Large intestine (tissue), 3 donors: ENCODE measurements around the gene TOR1AIP2. TPM values are rescaled to one million over a fixed set of nuclear protein-coding genes. Genes with fewer than 3 reads are reported as not detected.
"Not testable (repeated sequence)": the region's sequence is repeated elsewhere in the genome, so short reads cannot be mapped to it uniquely, and the experiment has no call there.

Source experiments
- DNase-seq, 2 donors: peaks; one replicate each; pipeline versions ENCODE4 v3.0.0 to v3.0.0-alpha.2; 2013
- H3K27ac ChIP-seq: one replicate; pipeline ENCODE4 v1.5.1; 2013; ENCODE audit warnings: low read length
- H3K27me3 ChIP-seq: 2 replicates; pipeline ENCODE4 v1.6.1; 2013; ENCODE audit warnings: low read length; ENCODE audit not compliant: control insufficient read depth, insufficient read depth
- H3K36me3 ChIP-seq: 2 replicates; pipeline ENCODE4 v1.6.1; 2013; ENCODE audit warnings: low read length; ENCODE audit not compliant: control insufficient read depth, insufficient read depth
- H3K4me1 ChIP-seq: one replicate; pipeline ENCODE4 v1.6.1; 2013; ENCODE audit warnings: low read length; ENCODE audit not compliant: control insufficient read depth, insufficient read depth
- H3K4me3 ChIP-seq: one replicate; pipeline ENCODE4 v1.5.1; 2013; ENCODE audit warnings: low read length
- H3K9me3 ChIP-seq: one replicate; pipeline ENCODE4 v1.6.1; 2013; ENCODE audit warnings: mild to moderate bottlenecking, low read depth, low read length, moderate library complexity; ENCODE audit not compliant: control insufficient read depth
- WGBS: methylation state at CpG from one replicate; pipeline ENCODE4 v1.1.5; 2013; ENCODE audit warnings: low lambda C conversion rate; ENCODE audit not compliant: insufficient coverage; 5-methylcytosine and 5-hydroxymethylcytosine counted together
- polyA plus RNA-seq: library from polyadenylated mRNA; unstranded; fragments of 120-200 nt; gene quantifications from one replicate; pipeline ENCODE4 v1.2.1, GENCODE V29; 2013

TOR1AIP2 gene
- polyA plus RNA-seq, 1 donor, result 54.0 TPM

DNA sequence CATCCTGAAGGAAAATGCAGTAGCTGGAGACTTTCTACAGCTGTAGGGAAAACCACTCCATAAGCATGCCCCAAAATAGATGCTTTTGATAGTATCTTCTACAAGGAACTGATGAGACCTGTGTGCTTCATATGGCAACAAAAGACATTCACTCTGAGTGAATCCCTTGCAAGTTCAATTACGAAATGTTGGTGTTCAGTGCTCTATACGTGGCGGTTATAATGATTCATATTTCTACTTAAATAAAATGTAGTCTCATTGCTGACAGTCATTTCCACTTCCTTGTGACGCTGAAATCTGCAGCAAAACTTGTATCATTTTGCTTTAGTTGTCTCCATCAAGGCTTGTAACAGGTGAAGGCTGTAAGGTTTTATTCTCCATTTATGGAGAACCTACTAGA lies 20.6 kb downstream of the TOR1AIP2 start:
- WGBS, result 100% methylated on average over 1 of the region's 4 CpGs
- H3K36me3 ChIP-seq, result peaks cover 35% of the 10 kb centered on the region
- H3K4me1 ChIP-seq, result no peaks in the 10 kb centered on the region
- no peak overlapping the region for H3K4me3 ChIP-seq
- no peak for DNase-seq
- no peak overlapping the region for H3K27ac ChIP-seq
- H3K27me3 ChIP-seq, result no peaks in the 10 kb centered on the region
- H3K9me3 ChIP-seq, result no peaks in the 10 kb centered on the region

DNA sequence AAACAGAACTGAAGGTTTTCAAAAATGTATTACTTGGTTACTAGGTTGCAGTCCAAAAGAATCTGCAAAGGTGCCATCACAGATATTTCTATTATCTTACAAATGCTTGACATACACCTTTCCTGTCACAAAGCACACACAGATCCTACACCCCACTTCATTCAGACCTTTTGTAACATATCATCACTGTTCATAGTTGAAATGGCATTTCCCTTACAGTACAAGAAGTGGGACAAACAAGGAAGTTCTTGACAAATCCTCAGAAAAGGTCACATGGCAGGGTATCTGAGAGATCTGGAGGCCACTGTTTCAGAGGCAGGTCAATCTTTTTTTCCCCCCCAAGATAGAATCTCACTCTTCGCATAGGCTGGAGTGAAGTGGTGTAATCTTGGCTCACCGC lies 21.3 kb downstream of the TOR1AIP2 start:
- Histone ChIP-seq H3K27me3 (no peaks in the 10 kb centered on the region), H3K36me3 (peaks cover 37% of the 10 kb centered on the region), H3K4me1 (no peaks in the 10 kb centered on the region), H3K4me3 (no peak overlapping the region), H3K9me3 (no peaks in the 10 kb centered on the region), H3K27ac (no peak overlapping the region)
- no peak for DNase-seq
- 100% methylated on average over 1 of the region's 2 CpGs for WGBS

DNA sequence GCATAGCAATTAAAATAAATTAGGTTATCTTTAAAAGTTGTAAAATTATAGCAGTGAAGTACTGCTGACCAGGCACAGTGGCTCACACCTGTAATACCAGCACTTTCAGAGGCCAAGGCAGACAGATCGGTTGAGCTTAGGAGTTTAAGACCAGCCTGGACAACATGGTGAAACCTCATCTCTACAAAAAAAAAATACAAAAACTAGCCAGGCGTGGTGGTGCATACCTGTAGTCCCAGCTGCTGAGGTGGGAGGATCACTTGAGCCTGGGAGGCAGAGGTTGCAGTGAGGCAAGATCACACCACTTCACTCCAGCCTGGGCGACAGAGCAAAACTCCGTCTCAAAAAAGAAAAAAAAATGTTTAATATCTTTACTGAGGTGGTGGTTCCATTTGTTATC lies 21.8 kb downstream of the TOR1AIP2 start:
- H3K4me3 ChIP-seq, DNase-seq, H3K27ac ChIP-seq, H3K27me3 ChIP-seq, H3K4me1 ChIP-seq, H3K9me3 ChIP-seq: not testable (repeated sequence)
- peaks cover 40% of the 10 kb centered on the region for H3K36me3 ChIP-seq
- WGBS, result no CpG with 5 or more reads among the region's 4 CpGs

DNA sequence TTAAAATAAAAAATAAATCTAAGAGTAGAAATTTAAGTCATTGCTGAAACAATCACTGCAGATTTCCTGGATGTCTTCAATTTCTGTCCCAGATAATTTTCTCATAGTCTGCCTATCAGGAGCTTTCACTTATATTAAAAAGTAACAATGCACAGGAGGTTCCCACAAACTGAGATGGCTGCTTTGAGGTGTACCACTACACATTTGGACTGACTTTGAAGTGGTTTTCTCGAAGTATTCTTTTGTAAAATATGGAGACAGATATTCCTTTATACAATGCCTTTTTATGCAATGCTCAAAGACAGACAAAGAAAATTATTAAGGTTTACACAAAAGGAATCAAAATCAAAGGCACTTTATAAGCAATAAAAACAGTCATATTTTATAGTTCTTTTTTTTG lies 24.5 kb downstream of the TOR1AIP2 start:
- no peaks in the 10 kb centered on the region for H3K4me1 ChIP-seq
- WGBS, result no CpG with 5 or more reads among the region's 1 CpG
- no peak overlapping the region for H3K4me3 ChIP-seq
- peaks cover 52% of the 10 kb centered on the region for H3K36me3 ChIP-seq
- no peaks in the 10 kb centered on the region for H3K9me3 ChIP-seq
- H3K27me3 ChIP-seq, result no peaks in the 10 kb centered on the region
- no peak for DNase-seq
- H3K27ac ChIP-seq, result no peak overlapping the region

DNA sequence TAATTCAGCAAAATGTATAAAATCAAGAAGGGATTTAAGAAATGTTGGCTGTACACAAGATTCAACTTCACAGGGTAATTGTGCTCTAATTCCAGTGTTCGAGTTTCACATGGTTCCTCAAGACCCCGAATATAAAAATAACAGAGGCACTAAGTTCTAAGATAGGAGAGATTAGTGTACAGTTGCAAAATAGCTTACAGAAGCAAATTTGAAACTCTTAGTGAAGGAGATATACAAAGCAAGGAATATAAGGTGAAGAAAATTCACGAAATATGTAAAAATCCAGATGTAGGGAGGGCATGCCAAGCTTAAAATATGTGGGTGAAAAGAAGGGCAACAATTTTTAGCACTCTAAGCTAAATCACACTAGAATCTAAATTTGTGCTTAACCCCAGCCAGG lies 29.4 kb downstream of the TOR1AIP2 start:
- H3K4me1 ChIP-seq, result no peaks in the 10 kb centered on the region
- H3K9me3 ChIP-seq, result no peaks in the 10 kb centered on the region
- H3K27me3 ChIP-seq, result no peaks in the 10 kb centered on the region
- no peak overlapping the region for H3K27ac ChIP-seq
- H3K4me3 ChIP-seq, result no peak overlapping the region
- WGBS, result 100% methylated on average over 1 of the region's 3 CpGs
- no peak for DNase-seq
- H3K36me3 ChIP-seq, result peaks cover 67% of the 10 kb centered on the region

DNA sequence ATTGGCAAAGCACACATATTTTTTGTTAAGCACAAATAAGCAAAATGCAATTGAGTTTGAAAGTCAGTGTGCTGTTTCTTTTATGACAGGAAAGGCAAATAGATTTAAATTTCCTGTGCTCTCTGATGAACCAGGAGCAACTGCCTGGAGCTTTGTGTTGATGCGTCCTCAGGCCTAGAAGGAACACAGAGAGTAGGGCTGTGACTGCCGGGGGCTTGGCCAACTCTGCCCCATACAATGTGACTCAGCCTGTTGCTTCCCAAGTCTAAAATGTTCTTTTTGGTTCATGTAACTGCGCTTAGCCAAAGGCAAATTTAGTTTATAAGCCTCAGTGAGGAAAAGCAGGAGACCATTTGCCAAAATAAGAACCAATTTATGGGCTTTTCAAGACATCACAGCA lies 37.5 kb downstream of the TOR1AIP2 start:
- DNase-seq, result no peak
- H3K27me3 ChIP-seq, result no peaks in the 10 kb centered on the region
- no peak overlapping the region for H3K27ac ChIP-seq
- H3K36me3 ChIP-seq, result peaks cover 24% of the 10 kb centered on the region
- H3K4me3 ChIP-seq, result no peak overlapping the region
- H3K4me1 ChIP-seq, result no peaks in the 10 kb centered on the region
- no CpG with 5 or more reads among the region's 3 CpGs for whole genome bisulfite sequencing
- H3K9me3 ChIP-seq, result peaks cover 5% of the 10 kb centered on the region

DNA sequence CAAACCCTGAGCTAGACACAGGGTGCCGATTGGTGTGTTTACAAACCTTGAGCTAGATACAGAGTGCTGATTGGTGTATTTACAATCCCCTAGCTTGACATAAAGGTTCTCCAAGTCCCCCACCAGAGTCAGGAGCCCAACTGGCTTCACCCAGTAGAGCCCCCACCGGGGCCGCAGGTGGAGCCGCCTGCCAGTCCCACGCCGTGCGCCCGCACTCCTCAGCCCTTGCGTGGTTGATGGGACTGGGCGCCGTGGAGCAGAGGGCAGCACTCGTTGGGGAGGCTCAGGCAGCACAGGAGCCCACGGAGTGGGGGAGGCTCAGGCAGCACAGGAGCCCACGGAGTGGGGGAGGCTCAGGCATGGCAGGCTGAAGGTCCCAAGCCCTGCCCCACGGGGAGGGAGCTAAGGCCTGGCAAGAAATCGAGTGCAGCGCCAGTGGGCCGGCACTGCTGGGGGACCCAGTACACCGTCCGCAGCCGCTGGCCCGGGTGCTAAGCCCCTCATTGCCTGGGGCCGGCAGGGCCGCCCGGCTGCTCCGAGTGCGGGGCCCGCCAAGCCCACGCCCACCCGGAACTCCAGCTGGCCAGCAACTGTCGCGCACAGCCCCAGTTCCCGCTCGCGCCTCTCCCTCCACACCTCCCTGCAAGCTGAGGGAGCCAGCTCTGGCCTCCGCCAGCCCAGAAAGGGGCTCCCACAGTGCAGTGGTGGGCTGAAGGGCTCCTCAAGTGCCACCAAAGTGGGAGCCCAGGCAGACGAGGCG lies 40.7 kb downstream of the TOR1AIP2 start:
- not testable (repeated sequence) for H3K9me3 ChIP-seq, H3K4me3 ChIP-seq, H3K27me3 ChIP-seq, H3K36me3 ChIP-seq, H3K4me1 ChIP-seq, H3K27ac ChIP-seq, DNase-seq
- no CpG with 5 or more reads among the region's 38 CpGs for WGBS

DNA sequence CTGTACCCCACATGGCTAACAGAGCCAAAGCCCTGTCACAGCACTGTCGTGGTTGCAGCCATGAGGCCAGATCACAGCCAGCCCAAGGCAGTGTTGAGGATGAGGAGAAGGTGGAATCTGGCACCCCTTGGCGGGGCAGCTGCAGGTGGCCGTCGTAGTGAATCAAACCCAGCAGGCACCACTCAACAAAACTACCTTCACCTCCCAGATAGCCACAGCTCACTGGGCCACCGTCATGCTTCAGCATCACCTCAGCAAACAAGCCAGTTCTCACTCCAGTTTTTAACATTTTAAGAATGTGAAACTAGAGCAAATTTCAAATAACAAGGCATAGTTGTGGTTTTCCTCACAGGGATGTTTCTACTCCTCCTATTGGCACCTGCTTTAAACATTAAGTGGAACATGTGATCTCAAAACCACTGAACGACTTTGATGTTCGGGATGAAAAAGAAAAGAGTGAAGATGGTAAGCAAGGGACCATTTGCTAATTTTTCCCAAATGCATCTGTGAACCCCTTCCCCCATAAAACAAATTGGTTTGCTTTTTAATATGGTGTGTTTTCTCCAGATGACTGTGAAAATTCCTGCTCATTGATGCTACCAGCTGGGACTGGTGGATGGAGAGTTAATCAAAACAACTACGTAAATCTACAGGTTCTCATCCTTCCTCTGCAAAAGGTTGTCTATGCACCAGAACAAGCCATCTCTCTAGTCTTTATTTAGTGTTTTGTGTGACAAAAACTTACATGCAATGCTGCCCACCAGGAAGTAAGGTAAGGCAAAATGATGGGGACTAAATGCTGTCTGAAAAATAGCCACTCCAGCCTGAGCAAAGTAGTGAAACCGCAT lies 45.5 kb downstream of the TOR1AIP2 start:
- H3K27ac ChIP-seq, result no peak overlapping the region
- peaks cover 5% of the 10 kb centered on the region for H3K9me3 ChIP-seq
- WGBS, result no CpG with 5 or more reads among the region's 9 CpGs
- DNase-seq, result no peak
- H3K36me3 ChIP-seq, result no peaks in the 10 kb centered on the region
- no peaks in the 10 kb centered on the region for H3K4me1 ChIP-seq
- H3K27me3 ChIP-seq, result no peaks in the 10 kb centered on the region
- no peak overlapping the region for H3K4me3 ChIP-seq

DNA sequence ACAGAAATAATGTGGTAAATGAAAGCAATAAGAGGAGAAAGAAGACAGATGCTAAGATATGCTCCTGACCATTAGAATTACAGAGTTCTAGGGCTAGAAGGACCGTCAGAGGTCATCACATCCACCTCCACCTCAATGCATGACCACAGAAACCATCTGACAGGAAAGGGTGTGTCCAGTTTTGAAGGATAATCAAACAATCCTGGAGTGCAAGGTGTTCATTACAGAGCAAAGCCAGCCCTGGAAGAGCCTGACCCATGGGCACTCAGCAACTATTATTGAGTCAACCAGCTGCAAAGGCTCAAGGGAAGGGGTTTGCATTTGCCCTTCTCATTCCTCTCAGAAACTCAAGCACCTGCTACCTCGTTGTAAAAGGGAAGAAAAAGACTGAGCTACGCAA lies 46.4 kb downstream of the TOR1AIP2 start:
- Histone ChIP-seq H3K27me3 (no peaks in the 10 kb centered on the region), H3K36me3 (no peaks in the 10 kb centered on the region), H3K4me1 (no peaks in the 10 kb centered on the region), H3K27ac (no peak overlapping the region), H3K4me3 (no peak overlapping the region), H3K9me3 (no peaks in the 10 kb centered on the region)
- DNase-seq, result no peak
- no CpG with 5 or more reads among the region's 3 CpGs for WGBS

DNA sequence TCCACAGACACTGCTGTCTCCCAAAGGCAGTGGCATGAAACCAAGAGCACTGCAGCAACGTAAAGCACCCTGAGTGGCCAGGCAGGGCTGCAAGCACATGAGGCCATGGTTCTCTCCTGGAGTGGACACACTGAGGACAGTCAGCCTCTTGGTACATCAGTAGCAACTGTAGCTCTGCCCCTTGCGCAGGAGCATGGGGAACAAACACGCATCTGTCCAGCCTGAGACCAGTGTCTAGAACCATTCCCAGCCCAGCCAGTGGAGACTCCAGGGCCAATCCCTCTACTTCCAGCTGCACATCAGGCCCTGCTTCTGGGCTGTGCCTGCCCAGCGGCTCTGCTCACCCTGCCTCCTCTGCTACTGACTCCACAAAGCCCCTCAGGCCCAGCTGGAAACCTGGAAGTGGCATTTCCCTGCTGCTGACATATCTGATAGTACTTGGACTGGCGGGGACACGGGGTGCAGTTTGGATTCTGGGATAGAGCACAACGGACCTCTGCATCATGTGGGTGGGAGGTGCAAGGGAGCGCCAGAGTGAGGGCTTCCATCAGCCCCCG lies 49.0 kb downstream of the TOR1AIP2 start:
- DNase-seq, result no peak

More for the DNA sequence above, 49.0 kb downstream of the TOR1AIP2 start:
- Histone ChIP-seq H3K4me1 (no peaks in the 10 kb centered on the region), H3K4me3 (no peak overlapping the region), H3K9me3 (no peaks in the 10 kb centered on the region), H3K27me3 (no peaks in the 10 kb centered on the region), H3K27ac (no peak overlapping the region), H3K36me3 (no peaks in the 10 kb centered on the region)
- WGBS, result no CpG with 5 or more reads among the region's 9 CpGs
